Left hindlimb (tissue), 1 donor: ENCODE data around the gene COL8A1.
"Not testable (repeated sequence)": the region's sequence is repeated elsewhere in the genome, so short reads cannot be mapped to it uniquely, and the experiment has no call there.

Experiments used
- DNase-seq: peaks from one replicate; pipeline ENCODE4 v3.0.0-alpha.2; 2018

COL8A1 gene

DNA sequence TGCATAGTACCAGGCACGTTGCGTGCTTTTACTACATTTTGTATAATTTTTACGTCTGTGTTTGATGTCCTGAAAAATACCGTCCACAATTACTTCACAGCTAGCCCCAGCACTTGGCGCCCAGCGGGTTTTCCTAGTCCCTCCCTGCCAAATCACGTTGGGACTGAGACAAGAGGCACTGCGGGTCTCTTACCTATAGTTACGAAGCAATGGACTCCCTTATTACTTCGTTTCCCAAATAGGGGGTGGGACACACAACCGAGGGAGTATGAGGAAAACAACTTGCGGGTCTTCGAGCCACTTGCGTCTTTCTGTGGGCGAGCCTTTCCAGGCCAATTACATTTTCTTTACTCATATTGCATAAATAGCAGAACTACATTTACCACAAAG, 178.6 kb downstream of the COL8A1 start:
- peak; percentile 50 for DNase-seq

DNA sequence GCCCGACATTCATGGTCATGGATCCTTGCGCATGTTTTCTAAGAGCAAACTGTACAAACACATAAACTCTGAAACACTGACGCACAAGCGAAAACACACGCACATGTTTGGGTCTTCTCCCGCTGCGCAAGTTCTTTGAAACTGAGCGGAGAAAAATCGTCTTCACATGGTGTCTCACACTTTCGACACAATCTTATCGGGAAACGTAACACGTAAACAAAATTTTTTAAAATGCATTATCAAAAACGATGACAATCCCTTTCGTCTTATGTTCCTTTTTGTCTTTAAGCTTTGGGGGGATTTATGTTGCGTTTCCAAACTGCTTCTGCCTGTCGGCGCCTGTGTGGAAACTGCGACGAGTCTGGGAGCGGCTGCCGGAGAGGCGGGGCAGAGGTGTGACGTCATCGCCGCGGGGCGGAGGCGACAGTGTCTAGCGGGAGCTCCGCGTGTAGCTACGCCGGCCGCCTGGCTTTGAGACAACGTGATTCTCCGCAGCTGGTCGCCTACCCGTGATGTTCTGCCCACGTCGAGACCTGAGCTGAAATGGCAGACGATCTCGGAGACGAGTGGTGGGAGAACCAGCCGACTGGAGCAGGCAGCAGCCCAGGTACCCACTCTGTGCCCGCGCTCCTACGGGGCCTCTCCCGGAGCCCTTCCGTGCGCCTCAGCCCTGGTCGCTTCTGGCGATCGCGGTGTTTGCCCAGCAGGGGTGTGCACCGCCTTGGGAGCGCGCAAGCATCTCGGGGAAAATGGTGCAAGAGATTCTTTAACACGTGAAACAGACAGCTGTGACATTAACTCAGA, 179.2 kb downstream of the COL8A1 start, which contains the start of gene CMSS1:
CMSS1 (plus strand) TSS at position 426 of the 804 bp plus-strand sequence.
- DNase-seq, result peak; percentile 95

DNA sequence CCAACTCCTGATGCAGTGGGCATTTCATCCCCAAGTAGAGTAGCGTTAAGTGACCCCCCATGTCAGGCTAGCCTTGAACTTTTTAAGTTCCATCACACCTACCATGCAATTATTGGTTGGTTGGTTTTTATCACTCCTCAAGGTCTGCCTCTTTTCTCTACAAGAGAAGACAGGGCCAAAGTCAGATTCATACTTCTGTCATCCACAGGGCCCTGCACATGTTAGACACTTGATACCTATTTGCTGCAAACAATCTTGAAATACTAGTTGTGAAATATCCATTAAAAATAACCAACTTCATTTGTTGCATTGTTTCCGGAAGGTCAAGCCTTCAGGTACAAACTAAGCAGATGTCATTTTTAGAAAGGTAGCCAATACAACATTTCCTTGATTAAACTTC, 180.4 kb downstream of the COL8A1 start:
- no peak for DNase-seq

DNA sequence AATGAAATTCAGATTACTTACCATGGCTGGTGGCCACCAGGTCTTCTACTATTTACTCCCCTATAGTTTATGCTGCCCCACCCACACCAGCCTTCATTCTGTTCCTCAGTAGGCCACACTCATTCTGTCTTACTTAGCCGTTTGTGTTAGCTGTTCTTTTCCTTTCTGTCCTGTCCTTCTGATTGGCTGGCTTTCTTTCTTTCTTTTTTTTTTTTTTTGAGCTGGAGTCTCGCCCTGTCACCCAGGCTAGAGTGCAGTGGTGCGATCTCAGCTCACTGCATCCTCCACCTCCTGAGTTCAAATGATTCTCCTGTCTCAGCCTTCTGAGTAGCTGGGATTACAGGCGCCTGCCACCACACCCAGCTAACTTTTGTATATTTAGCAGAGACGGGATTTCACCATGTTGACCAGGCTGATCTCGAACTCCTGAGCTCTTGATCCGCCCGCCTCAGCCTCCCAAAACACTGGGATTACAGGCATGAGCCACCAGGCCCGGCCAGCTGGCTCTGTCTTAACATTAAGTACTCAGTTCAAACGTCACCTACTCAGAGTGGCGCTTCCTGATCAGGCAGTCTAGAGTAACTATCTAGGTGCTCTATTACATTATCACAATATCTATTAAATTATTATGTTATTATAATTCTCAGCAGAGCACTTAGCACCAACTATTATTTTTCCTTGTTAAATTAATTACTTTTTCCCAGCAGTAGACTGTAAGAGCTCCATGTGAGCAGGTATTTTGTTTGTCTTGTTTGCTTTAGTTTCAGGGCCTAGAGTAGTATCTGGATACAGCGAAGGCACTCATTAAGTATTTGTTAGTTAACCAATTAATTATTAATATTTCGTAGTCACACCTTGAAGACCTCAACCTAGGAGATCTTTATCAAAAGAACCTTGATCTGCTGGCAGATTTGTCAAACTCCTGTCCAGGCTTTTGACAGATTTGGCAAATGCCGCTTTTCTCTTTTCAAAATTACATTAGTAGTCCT, 185.6 kb downstream of the COL8A1 start:
- no peak for DNase-seq

DNA sequence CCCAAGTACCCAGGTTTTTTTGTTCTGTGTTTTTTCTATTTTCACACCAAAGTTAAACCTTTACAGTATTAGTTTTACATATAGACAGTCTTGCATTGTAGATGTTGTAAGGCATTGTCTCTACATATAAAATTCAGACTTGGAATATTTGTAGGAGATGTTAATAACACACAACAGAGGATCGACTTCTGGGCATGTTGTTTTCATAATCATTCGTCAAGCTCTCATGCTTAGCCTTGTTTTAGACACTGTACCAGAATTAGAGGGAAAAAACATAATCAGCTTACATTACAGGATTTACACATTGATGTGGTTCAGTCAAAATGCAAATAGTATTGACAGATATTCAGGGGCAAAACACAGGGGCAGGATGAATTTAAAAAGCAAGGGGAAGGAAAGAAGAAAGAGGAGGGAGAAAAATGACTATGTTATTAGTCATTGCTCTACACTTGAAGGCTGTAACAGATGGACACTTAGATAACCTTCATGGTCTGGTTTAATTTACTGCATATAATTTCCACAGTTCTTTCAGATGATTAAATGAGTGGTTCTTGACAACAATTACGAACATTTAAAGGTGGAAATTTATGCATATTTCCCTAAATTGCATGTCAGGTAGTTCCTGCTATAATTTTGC, 186.7 kb downstream of the COL8A1 start:
- DNase-seq, result no peak

DNA sequence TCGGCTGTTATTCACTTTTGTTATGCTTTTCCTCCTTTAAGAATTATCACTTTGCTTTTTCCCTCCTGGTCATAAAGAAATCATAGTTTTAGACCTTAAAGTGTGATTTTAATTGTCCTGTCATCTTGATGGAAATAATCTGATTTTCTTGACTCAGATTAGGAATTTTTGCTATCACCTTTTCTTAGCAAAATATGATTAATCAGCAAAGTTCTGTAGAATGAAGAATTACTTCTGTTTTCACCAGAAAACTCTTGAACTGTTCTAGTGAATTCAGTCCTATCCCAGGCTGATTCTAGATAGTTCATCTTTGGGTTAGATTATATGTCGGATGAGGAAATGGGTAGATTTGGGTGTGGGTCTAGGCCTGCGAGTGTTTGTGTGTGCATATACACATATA, 191.4 kb downstream of the COL8A1 start:
- DNase-seq, result no peak

DNA sequence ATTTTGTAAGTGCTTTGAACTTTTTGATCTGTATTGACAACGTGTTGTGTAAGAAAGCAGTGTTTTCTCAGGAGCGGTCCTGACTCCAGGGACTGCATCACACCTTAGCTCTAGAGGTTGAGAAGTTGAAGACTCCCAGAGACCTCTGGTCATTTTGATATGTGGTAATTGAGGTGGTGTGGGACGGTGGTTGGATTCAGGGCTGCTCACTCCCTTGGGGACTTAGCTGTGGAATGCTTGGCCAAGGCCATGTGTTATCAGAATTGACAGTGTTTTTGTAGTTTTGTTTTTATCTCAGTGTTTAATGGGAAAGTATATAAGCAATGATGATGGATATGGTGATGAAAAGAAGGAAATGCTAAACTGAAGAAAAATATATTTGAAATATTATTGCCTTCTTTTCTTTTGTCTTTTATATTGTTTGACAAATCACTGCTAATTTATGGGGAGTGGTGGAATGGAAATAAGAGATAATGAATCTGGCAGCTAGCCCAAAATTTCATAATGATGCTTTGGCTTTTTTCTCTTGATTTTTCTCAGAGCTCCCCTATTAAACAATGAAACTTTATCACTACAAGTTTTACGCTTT, 195.3 kb downstream of the COL8A1 start:
- no peak for DNase-seq

DNA sequence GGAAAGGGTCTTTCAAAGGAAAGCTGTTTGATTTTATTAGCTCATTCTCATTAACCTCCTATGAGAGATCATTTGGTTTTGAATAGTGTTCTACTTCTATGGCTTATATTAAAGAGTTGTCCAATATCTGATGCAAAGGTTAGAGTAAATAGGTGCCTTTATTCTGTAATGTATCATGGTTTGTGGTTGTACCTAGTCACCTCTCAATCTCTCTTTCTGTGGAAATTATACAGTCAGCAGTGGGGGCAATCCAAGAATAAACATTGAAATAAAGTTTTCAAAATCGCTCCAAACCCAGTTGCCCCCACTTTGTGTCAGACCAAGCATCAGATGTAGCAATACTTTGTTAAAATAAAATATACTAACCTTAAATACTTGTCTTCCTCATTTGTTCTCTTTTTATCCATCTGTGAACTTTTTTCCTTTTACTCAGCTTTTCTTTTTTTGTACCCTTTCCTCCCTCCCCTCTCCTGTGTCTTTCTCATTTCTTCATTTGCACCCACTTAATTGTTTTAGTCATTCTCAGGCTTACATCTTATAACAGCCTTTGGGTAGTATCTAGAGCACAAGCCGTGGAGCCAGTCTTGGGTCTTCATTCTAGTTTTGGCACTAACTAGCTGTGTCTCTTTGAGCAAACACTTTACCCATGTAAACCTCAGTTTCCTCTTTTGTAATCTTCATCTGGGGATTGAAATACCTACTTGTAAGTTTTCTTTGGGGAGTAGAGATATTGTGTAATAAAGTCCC, 196.0 kb downstream of the COL8A1 start:
- no peak for DNase-seq

DNA sequence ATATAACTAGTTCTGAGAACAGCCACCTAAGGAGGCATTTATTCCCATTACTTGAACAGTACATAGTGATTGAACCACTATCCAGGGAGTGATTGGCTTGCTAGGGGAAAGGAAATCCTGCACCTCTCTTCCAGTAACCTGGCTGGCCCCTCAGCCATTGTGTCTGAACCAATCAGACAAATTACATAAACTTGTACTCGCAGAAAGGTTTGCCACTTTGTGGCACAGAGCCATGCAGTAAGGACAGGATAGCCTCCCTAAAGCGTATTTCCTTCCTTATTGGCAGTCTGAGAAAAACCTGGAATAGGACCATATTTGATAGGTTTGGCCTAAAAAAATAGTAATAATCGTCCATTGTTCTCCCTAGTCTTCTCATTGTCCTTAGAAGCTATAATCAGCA, 198.3 kb downstream of the COL8A1 start:
- no peak for DNase-seq

DNA sequence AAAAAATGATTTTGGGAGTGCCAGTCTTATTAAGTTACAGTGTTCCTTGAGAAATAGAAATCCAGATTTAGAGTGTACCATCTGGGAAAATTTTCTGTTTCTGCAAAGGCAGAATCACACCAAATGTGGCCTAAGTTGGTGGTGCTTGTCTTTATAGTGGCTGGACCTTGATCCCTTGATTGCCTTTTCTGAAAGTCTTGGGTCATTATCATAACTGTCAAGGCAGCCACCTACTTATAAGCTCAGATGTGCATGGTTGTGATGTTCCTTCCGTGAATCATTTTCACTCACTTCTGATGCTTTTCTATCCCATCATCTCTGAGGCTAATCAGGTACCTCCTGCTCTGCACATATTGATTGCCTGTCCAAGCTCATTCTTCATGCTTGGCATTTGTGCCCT, 199.3 kb downstream of the COL8A1 start:
- DNase-seq, result no peak

DNA sequence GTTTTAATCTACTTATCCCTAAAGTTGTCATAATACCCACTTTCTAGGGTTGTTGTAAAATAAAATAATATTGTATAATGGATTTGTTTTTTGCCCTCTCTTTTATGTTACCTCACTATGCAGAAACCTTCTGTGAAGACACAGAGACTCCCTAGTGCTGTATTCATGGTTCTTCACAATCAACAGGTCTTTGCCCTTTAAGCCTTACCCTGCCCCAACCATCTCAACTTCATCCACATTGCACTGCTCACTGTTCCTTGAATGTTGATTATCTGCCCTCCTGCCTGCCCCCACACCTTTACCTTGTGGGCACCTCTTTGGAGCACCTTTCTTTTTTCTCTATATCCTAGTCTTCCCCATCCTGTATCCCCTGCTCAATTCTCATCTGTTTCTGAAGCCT, 200.4 kb downstream of the COL8A1 start:
- DNase-seq, result no peak

DNA sequence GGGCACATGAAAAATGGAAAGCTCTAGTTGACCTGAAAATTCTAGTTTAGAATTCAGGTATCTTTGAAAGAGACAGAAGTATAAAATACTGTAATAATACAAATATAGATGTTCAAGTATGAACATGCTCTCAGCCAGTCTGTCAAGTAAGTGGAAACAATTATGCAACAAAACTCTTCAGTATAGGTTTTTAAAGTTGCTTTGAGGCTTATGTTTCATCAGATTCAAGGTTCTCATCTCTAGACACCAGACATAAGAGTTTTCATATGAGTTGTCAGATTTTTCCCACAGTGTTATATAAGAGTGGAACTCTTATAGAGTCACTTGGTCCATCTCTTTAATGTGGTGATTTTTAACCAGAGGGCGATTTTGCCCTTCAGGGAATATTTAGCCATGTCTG, 201.2 kb downstream of the COL8A1 start:
- DNase-seq, result no peak

DNA sequence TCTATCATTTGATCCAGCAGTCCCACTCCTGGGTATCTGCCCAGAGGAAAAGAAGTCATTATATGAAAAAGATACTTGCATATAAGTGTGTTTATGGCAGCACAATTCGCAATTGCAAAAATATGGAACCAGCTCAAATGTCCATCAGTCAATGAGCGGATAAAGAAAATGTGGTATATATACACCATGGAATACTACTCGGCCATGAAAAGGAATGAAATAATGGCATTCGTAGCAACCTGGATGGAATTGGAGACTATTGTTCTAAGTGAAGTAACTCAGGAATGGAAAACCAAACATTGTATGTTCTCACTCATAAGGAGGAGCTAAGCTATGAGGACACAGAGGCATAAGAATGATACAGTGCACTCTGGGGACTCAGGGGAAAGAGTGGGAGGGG, 203.6 kb downstream of the COL8A1 start:
- not testable (repeated sequence) for DNase-seq

DNA sequence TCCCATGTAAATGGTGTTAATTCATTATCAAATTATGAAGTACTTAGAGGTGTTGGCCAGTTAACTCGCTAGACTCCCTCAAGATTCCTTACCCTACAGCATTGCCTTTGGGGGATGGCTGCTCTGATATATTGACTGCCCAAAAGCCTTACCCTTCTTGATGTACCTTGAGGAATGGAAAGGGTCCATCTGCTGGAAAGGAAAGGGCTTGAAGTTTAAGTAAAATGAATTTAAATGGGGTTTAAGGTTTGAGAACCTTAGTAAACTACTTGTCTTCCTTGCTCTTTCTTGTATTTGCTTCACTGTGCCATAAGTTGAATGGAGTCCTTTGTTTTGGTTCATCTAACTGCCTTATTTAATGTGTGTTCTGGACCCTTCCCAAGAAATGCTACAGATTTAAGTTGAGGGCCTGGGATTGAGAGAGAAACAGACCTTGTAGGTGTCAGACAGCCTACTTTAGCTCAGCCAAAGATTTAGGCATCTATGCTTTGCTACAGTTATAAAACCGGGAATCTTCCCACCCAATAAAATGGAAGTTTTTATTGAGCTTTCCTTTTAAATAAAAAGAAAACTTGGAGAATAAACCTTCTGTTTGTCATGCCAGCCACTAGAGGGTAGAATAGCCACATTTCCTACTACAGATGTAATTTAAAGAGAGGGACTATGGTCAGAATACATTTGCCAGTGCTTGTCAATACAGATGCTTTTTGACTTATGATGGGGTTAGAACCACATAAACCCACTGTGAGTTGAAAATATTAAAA, 204.6 kb downstream of the COL8A1 start:
- DNase-seq, result no peak

DNA sequence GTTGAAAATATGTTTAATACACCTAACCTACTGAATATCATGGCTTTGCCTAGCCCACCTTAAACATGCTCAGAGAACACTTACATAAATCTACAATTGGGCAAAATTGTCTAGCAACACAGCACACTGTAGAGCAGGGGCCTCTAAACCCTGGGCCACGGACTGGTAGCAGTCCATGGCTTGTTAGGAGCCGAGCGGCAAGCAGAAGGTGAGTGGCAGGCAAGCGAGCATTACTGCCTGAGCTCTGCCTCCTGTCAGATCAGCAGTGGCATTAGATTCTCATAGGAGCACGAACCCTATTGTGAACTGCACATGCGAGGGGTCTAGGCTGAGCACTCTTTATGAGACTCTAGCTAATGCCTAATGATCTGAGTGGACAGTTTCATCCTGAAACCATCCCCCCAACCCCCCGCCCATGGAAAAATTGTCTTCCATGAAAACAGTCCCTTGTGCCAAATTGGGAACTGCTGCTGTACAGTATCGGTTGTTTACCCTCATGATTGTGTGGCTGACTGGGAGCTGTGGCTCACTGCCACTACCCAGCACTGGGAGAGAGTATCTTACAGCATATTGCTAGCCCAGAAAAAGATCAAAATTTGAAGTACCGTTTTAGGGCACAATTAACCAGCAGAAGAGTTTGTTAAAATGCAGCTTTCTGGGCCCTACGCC, 205.3 kb downstream of the COL8A1 start:
- no peak for DNase-seq

DNA sequence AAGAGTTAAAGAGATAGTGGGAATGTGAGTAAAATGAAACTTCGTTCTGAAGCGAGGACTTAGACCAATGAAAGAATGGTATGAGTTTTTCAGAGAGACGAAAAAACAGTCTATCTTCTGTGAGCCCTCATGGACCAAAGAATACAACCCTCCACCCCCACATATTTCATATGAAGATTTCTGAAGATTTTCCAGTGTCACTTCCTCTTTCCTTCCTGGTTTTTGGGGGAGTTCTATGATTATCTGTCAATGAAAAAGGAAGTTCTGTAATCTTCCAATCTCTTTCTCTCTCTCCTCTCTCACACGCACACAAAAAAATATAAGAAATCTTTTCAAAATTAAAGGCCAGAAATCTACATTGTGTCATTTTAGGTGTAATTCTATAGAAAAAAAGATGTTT, 206.9 kb downstream of the COL8A1 start:
- DNase-seq, result no peak

DNA sequence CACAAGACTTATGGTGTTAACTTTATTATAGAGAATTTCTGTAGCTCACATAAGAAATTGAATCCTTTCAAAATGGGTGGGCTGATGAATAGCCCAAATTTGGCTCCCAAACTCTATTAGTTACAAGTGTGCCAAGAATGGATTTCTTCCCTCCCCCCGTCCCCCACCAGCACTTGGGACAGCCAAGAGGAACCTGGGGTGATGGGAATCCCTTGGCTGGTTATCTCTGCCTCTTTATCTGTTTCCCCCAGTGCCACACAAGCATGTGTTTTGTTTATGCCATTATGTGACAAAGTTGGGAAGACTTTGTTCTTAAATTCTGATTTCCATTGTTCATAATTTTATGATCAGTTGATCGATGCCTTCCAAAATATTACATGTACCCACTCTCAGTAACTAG, 207.6 kb downstream of the COL8A1 start:
- DNase-seq, result no peak

DNA sequence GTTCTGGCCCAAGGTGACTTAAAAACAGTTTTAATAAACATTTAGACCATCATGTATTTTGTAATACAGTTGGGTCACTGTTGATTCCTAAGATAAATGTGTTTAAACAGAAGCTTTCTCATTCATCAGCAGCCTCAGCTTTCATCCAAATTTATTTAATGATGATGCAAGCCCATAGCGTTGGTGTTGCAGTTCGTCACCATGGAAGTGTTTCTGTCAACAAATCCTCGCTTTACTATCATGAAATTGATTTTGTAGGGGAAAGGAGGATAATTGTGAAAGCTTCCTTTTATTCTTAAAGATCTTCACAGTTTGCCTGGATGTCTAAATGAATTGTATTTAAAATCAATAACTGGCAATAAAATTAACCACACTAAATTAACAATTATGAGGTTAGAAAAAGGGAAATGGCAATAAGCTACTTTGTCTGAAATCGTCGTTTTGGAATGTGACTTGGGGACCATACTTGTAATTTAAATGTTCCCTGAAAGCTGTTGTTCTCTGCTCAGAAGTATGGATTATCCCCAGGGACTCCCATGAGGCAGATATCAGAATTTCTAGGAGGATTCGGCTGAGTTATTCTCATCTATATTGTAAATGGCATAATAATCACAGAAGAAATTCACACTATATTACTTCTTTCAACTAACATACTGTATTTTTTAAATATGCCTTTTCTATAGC, 208.2 kb downstream of the COL8A1 start:
- DNase-seq, result no peak

DNA sequence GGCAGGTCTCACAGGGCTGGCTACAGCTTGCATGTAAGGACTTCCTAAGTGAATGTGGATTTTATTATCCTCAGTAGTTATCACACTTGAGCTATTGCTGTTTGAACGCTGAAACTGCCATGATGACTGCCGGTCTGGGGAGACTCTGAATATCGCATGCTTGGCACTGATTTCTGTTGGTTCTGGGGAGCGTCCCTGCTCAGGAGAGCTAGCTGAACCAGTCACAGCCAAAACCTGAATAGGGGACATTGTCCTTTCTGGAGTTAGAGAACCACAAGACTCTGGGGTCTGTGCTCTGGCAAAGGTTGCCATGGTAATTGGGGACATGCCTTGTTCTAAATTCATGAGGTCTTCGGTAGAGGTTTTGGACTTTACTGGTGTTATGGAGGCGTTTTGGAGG, 210.0 kb downstream of the COL8A1 start:
- no peak for DNase-seq
